ENCODE data around the gene GALNT17.
"Not testable (repeated sequence)": the region's sequence is repeated elsewhere in the genome, so short reads cannot be mapped to it uniquely, and the experiment has no call there.

Gene GALNT17

GRCh38 chr7:71254751-71255150 lies 122.8 kb downstream of the GALNT17 start:
- Histone ChIP-seq H2AFZ (ENCODE audit: insufficient read depth, low read length, poor library complexity) (no peak overlapping the region), H3K18ac (ENCODE audit: low read length) (no peak overlapping the region), H3K4me3 (ENCODE audit: low read depth, low read length) (no peak overlapping the region), H3K79me2 (ENCODE audit: control insufficient read depth, insufficient read depth, low read length, poor library complexity) (no peaks in the 10 kb centered on the region), H3K27ac (ENCODE audit: low read depth, low read length) (no peak overlapping the region), H3K4ac (ENCODE audit: low read depth, low read length) (no peak overlapping the region), H3K4me2 (ENCODE audit: low read length) (no peak overlapping the region), H3K27me3 (ENCODE audit: insufficient read depth, low read length) (no peaks in the 10 kb centered on the region), H3K23ac (ENCODE audit: low read length) (no peak overlapping the region), H3K79me1 (ENCODE audit: low read length) (no peaks in the 10 kb centered on the region), H2BK5ac (ENCODE audit: low read depth, low read length, poor library complexity) (no peak overlapping the region), H3K4me1 (ENCODE audit: control insufficient read depth in 1 of 2, insufficient read depth in 2 of 2, low read length in 2 of 2) (peaks cover 0 to 4% of the 10 kb centered on the region in 2 experiments), H4K12ac (ENCODE audit: low read depth, low read length) (no peak overlapping the region), H3K9ac (ENCODE audit: low read length) (no peak overlapping the region), H3K36me3 (ENCODE audit: control insufficient read depth in 1 of 2, insufficient read depth in 2 of 2, low read length in 2 of 2) (no peaks in the 10 kb centered on the region), H3K9me3 (ENCODE audit: insufficient read depth, low read depth, low read length) (peaks cover 2% of the 10 kb centered on the region), H2AK5ac (ENCODE audit: low read length) (no peak overlapping the region), H4K91ac (ENCODE audit: low read depth, low read length) (no peak overlapping the region), H3K14ac (ENCODE audit: low read length) (no peak overlapping the region), H2BK12ac (ENCODE audit: low read length) (no peak overlapping the region), H2BK120ac (ENCODE audit: insufficient read depth, low read length, poor library complexity) (no peak overlapping the region), H4K8ac (ENCODE audit: low read depth, low read length) (no peak overlapping the region)
- WGBS (ENCODE audit: extremely low coverage, insufficient coverage, insufficient read length), result no CpG with 5 or more reads among the region's 3 CpGs
- DNase-seq, result no peak

GRCh38 chr7:71255537-71256178 lies 123.7 kb downstream of the GALNT17 start:
- no peak overlapping the region for H3K18ac ChIP-seq (ENCODE audit: low read length)
- DNase-seq, result no peak
- no peaks in the 10 kb centered on the region for H3K36me3 ChIP-seq (ENCODE audit: control insufficient read depth in 1 of 2, insufficient read depth in 2 of 2, low read length in 2 of 2)
- H3K27ac ChIP-seq (ENCODE audit: low read depth, low read length), result no peak overlapping the region
- no peak overlapping the region for H2AK5ac ChIP-seq (ENCODE audit: low read length)
- H2BK120ac ChIP-seq (ENCODE audit: insufficient read depth, low read length, poor library complexity), result no peak overlapping the region
- no peaks in the 10 kb centered on the region for H3K79me1 ChIP-seq (ENCODE audit: low read length)
- no peak overlapping the region for H3K4ac ChIP-seq (ENCODE audit: low read depth, low read length)
- no peak overlapping the region for H3K4me2 ChIP-seq (ENCODE audit: low read length)
- peaks cover 0 to 4% of the 10 kb centered on the region in 2 experiments for H3K4me1 ChIP-seq (ENCODE audit: control insufficient read depth in 1 of 2, insufficient read depth in 2 of 2, low read length in 2 of 2)
- no peak overlapping the region for H4K91ac ChIP-seq (ENCODE audit: low read depth, low read length)
- no peak overlapping the region for H4K8ac ChIP-seq (ENCODE audit: low read depth, low read length)
- no peak overlapping the region for H2BK12ac ChIP-seq (ENCODE audit: low read length)
- no peak overlapping the region for H3K4me3 ChIP-seq (ENCODE audit: low read depth, low read length)
- H3K23ac ChIP-seq (ENCODE audit: low read length), result no peak overlapping the region
- no peak overlapping the region for H4K12ac ChIP-seq (ENCODE audit: low read depth, low read length)
- no peak overlapping the region for H3K9ac ChIP-seq (ENCODE audit: low read length)
- H2AFZ ChIP-seq (ENCODE audit: insufficient read depth, low read length, poor library complexity), result no peak overlapping the region
- H3K14ac ChIP-seq (ENCODE audit: low read length), result no peak overlapping the region
- WGBS (ENCODE audit: extremely low coverage, insufficient coverage, insufficient read length), result no CpG with 5 or more reads among the region's 4 CpGs
- H2BK5ac ChIP-seq (ENCODE audit: low read depth, low read length, poor library complexity), result no peak overlapping the region
- H3K9me3 ChIP-seq (ENCODE audit: insufficient read depth, low read depth, low read length), result peaks cover 2% of the 10 kb centered on the region
- no peaks in the 10 kb centered on the region for H3K79me2 ChIP-seq (ENCODE audit: control insufficient read depth, insufficient read depth, low read length, poor library complexity)
- no peaks in the 10 kb centered on the region for H3K27me3 ChIP-seq (ENCODE audit: insufficient read depth, low read length)

DNA sequence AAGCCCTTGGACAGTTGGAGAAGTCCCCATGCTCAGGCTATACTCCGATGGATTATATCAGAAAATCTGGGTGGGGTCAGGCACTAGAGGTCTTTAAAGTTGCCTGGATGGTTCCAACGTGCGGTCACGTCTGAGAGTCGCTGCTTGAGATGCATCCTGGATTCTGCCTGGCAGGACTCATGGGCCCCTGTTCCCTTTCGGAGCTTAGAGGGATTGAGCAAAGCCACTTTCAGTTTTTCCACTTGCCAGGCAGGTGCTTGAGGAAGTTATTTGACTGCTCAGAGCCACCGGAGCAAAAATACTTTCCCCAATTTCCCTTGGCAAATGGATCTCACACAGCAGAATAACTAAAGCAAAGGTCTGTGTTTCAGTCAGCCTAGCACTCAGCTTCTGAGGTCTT lies 129.1 kb downstream of the GALNT17 start:
- no peaks in the 10 kb centered on the region for H3K4me1 ChIP-seq (ENCODE audit: control insufficient read depth in 1 of 2, insufficient read depth in 2 of 2, low read length in 2 of 2)
- H2BK12ac ChIP-seq (ENCODE audit: low read length), result no peak overlapping the region
- H3K14ac ChIP-seq (ENCODE audit: low read length), result no peak overlapping the region
- no peak overlapping the region for H3K4ac ChIP-seq (ENCODE audit: low read depth, low read length)
- no peak overlapping the region for H2BK120ac ChIP-seq (ENCODE audit: insufficient read depth, low read length, poor library complexity)
- H3K27me3 ChIP-seq (ENCODE audit: insufficient read depth, low read length), result no peaks in the 10 kb centered on the region
- H2AK5ac ChIP-seq (ENCODE audit: low read length), result no peak overlapping the region
- no peaks in the 10 kb centered on the region for H3K36me3 ChIP-seq (ENCODE audit: control insufficient read depth in 1 of 2, insufficient read depth in 2 of 2, low read length in 2 of 2)
- no peak for DNase-seq
- H4K12ac ChIP-seq (ENCODE audit: low read depth, low read length), result no peak overlapping the region
- H3K79me1 ChIP-seq (ENCODE audit: low read length), result no peaks in the 10 kb centered on the region
- H3K18ac ChIP-seq (ENCODE audit: low read length), result no peak overlapping the region
- WGBS (ENCODE audit: extremely low coverage, insufficient coverage, insufficient read length), result no CpG with 5 or more reads among the region's 7 CpGs
- H3K9me3 ChIP-seq (ENCODE audit: insufficient read depth, low read depth, low read length), result peaks cover 4% of the 10 kb centered on the region
- no peak overlapping the region for H4K91ac ChIP-seq (ENCODE audit: low read depth, low read length)
- no peak overlapping the region for H4K8ac ChIP-seq (ENCODE audit: low read depth, low read length)
- no peaks in the 10 kb centered on the region for H3K79me2 ChIP-seq (ENCODE audit: control insufficient read depth, insufficient read depth, low read length, poor library complexity)
- no peak overlapping the region for H3K4me2 ChIP-seq (ENCODE audit: low read length)
- no peak overlapping the region for H3K23ac ChIP-seq (ENCODE audit: low read length)
- H3K9ac ChIP-seq (ENCODE audit: low read length), result no peak overlapping the region
- no peak overlapping the region for H3K27ac ChIP-seq (ENCODE audit: low read depth, low read length)
- no peak overlapping the region for H2BK5ac ChIP-seq (ENCODE audit: low read depth, low read length, poor library complexity)
- H2AFZ ChIP-seq (ENCODE audit: insufficient read depth, low read length, poor library complexity), result no peak overlapping the region
- no peak overlapping the region for H3K4me3 ChIP-seq (ENCODE audit: low read depth, low read length)

GRCh38 chr7:71262834-71263233 lies 130.9 kb downstream of the GALNT17 start:
- not testable (repeated sequence) for H3K4ac ChIP-seq (ENCODE audit: low read depth, low read length); H3K9me3 ChIP-seq (ENCODE audit: insufficient read depth, low read depth, low read length); H2BK12ac ChIP-seq (ENCODE audit: low read length); H3K27ac ChIP-seq (ENCODE audit: low read depth, low read length); H4K91ac ChIP-seq (ENCODE audit: low read depth, low read length); H3K27me3 ChIP-seq (ENCODE audit: insufficient read depth, low read length); H2BK120ac ChIP-seq (ENCODE audit: insufficient read depth, low read length, poor library complexity); H4K12ac ChIP-seq (ENCODE audit: low read depth, low read length); H3K79me2 ChIP-seq (ENCODE audit: control insufficient read depth, insufficient read depth, low read length, poor library complexity); H3K14ac ChIP-seq (ENCODE audit: low read length); H2BK5ac ChIP-seq (ENCODE audit: low read depth, low read length, poor library complexity); H3K4me2 ChIP-seq (ENCODE audit: low read length); H3K23ac ChIP-seq (ENCODE audit: low read length); H3K18ac ChIP-seq (ENCODE audit: low read length); H4K8ac ChIP-seq (ENCODE audit: low read depth, low read length); H2AFZ ChIP-seq (ENCODE audit: insufficient read depth, low read length, poor library complexity); H3K4me1 ChIP-seq (ENCODE audit: control insufficient read depth in 1 of 2, insufficient read depth in 2 of 2, low read length in 2 of 2); H2AK5ac ChIP-seq (ENCODE audit: low read length); H3K4me3 ChIP-seq (ENCODE audit: low read depth, low read length); H3K9ac ChIP-seq (ENCODE audit: low read length); H3K79me1 ChIP-seq (ENCODE audit: low read length); H3K36me3 ChIP-seq (ENCODE audit: control insufficient read depth in 1 of 2, insufficient read depth in 2 of 2, low read length in 2 of 2); DNase-seq
- WGBS (ENCODE audit: extremely low coverage, insufficient coverage, insufficient read length), result no CpG with 5 or more reads among the region's 5 CpGs
